ENCODE results near the gene ENAH. TPM values are rescaled to one million over a fixed set of nuclear protein-coding genes. Genes with fewer than 3 reads are reported as not detected.

The ENAH gene
- total RNA-seq, 4 donors from 2014 or later = 28.4 to 53.3 (median 32.6) TPM

DNA sequence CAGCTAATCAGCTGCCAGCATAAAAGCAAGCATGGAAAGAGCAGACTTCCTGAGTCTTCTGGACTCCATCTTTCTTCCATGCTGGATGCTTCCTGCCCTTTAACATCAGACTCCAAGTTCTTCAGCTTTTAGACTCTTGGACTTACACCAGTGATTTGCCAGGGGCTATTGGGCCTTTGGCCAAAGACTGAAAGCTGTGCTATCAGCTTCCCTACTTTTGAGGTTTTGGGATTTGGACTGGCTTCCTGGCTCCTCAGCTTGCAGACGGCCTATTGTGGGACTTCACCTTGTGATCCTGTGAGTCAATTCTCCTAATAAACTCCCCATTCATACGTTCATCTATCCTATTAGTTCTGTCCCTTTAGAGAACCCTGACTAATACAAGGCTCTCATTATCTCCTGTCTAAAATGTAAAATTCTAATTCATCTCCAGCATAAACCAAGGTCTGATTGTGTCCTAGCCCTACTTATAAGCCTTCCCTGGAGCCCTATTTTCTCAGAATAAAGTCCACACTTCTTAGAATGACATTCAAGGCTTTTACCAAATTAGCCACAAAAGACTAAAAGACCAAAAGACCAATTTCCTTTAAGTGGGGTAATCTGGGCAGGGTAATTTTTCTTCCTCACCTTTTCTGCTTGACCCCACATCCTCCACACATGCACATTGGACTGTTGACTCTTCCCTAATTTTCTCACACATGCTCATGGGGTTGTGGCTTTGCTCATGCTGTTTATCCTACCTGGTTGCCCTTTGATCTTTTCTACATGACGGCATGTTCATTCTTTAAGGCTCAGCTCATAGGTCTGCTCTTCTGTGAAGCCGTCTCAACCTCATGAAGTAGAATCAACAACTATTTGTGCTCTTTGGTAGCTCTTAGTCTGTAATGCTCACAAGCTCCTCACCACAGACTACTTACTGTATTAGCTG, 18.1 kb upstream of the ENAH start:
- TF ChIP-seq, protein P1, sequence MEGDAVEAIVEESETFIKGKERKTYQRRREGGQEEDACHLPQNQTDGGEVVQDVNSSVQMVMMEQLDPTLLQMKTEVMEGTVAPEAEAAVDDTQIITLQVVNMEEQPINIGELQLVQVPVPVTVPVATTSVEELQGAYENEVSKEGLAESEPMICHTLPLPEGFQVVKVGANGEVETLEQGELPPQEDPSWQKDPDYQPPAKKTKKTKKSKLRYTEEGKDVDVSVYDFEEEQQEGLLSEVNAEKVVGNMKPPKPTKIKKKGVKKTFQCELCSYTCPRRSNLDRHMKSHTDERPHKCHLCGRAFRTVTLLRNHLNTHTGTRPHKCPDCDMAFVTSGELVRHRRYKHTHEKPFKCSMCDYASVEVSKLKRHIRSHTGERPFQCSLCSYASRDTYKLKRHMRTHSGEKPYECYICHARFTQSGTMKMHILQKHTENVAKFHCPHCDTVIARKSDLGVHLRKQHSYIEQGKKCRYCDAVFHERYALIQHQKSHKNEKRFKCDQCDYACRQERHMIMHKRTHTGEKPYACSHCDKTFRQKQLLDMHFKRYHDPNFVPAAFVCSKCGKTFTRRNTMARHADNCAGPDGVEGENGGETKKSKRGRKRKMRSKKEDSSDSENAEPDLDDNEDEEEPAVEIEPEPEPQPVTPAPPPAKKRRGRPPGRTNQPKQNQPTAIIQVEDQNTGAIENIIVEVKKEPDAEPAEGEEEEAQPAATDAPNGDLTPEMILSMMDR (IDR thresholded peaks at IDR 0.05; ENCODE audit: low read depth) = no peak

DNA sequence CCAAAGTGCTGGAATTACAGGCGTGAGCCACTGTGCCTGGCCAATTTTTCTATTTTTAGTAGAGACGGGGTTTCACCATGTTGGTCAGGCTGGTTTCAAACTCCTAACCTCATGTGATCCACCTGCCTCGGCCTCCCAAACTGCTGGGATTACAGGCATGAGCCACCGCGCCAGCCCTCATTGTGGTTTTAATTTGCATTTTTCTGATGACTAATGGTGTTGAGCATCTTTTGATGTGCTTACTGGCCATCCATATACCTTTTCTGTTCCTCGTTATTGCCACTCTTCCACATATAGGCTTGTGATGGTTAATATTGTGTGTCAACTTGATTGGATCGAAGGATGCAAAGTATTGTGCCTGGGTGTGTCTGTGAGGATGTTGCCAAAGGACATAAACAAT, 17.4 kb upstream of the ENAH start:
- TF ChIP-seq, protein P1 (IDR thresholded peaks at IDR 0.05; ENCODE audit: low read depth) = no peak

DNA sequence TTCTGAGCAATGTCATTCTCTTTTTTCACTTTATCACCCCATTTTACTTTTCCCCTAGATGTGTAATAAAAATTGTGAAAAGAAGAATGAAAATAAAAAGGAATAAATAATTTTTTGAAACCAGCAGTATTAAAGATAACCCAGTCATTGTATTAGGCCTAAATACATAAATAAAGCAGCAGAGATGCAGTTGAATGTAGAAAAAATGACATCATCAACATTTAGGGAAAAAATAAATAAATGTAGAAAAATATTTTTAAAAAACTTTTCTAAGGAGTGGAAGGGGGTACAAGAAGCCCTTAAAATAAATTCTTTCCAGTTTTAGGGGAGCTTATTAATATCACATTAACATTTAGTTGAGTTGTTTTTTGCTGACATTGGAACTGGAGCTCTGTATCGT, 15.3 kb upstream of the ENAH start:
- TF ChIP-seq, protein P1 (IDR thresholded peaks at IDR 0.05; ENCODE audit: low read depth) = no peak

DNA sequence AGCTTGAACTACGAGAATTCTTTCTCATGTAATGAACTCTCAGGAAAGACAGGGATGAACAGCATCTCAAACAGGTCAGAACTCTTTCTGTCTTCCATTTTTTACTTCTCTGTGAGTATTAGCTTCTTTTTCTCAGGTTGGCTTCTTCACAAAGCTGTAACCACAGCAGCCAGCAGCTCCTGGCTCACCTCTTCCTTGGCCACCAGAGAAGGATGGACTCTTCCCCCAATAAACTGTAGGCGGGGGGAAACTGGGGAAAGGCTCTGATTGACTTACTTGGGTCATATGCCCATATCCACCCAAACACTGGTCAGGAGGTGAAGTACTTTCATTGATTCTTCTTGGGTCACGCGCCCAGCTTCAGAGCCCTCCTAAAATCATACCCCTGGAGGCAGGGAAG, 14.4 kb upstream of the ENAH start:
- TF ChIP-seq, protein P1 (IDR thresholded peaks at IDR 0.05; ENCODE audit: low read depth) = no peak

DNA sequence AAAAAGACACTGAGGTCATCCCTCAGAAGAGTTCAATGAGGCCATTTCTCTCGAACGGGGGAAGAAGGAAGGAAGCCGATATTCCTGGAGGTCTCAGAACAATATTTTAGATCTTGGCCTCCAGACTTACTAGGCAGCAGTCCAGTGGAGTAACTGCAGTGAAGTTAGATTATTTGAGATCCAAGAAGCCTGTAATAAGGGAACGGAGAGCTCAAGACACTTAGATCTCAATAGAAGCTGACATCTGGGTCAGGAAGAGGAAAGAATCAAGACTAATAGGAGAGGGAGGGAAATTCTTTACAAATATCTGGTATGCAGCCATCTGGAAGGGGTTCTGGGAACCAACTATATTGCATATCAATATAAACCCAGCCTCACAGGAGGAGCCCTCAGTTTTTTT, 13.6 kb upstream of the ENAH start:
- TF ChIP-seq, protein P1 (IDR thresholded peaks at IDR 0.05; ENCODE audit: low read depth) = no peak

DNA sequence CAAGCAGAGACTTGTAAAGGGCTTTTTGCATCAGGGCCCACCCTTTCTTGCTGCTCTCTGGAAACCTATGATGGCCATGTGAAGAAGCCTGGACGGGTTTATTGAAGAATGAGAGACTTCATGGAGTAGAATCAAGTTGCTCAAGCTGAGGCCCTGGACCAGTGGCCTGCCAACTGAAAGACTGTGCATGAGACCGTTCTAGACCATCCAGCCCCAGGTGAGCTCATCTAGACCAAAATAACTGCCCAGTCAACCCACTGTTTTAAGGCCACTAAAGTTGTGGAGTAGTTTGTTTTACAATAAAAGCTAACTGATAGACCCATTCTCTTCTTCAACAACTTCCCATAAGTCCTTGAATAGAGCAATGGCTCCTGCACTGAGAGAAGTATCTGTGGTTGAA, 11.8 kb upstream of the ENAH start:
- TF ChIP-seq, protein P1 (IDR thresholded peaks at IDR 0.05; ENCODE audit: low read depth) = no peak

DNA sequence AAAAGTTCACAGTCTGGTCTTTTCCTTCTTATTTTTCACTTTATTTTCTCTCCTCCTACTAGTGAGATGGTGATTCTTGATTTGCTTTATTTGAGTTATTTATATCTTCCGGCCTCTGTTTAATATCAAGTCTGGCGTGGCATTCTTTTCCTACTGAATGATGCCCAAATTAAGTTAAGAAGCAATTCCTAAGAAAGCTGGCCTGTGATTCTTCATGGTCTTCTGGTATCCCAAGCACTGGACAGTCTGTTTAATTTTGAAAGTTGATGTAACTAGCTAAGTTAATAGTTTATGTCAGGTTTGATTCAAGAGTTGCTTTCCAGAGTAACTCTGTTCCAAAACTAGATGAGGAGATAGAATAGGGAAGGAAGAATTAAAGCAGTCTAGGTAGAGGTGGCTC, 9.2 kb upstream of the ENAH start:
- TF ChIP-seq, protein P1 (IDR thresholded peaks at IDR 0.05; ENCODE audit: low read depth) = no peak

Measured in subcutaneous adipose tissue (tissue), 4 donors.